ENCODE data around the gene SIGLEC15.
"Not testable (repeated sequence)": the region's sequence is repeated elsewhere in the genome, so short reads cannot be mapped to it uniquely, and the experiment has no call there.

The SIGLEC15 gene

DNA sequence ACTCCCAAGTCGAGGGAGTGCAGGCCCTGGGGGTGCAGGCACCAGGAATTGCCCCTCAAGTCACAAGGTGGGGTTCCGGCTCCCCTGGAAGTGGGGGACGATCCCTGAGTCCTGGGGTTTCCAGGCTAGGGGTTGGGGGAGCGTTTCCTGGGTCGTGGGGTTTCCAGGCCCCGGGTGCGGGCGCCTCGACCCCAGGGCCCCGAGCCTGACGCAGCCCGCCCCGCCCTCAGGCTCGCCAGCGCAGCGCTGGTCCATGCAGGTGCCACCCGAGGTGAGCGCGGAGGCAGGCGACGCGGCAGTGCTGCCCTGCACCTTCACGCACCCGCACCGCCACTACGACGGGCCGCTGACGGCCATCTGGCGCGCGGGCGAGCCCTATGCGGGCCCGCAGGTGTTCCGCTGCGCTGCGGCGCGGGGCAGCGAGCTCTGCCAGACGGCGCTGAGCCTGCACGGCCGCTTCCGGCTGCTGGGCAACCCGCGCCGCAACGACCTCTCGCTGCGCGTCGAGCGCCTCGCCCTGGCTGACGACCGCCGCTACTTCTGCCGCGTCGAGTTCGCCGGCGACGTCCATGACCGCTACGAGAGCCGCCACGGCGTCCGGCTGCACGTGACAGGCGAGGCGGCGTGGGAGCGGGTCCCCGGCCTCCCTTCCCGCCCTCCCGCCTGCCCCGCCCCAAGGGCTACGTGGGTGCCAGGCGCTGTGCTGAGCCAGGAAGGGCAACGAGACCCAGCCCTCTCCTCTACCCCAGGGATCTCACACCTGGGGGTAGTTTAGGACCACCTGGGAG, 12.0 kb downstream of the SIGLEC15 start:
- no peaks in the 10 kb centered on the region for H3K9me3 ChIP-seq (ENCODE audit: control insufficient read depth, low read length)
- no peak overlapping the region for H3K9ac ChIP-seq (ENCODE audit: low read length)
- H3K4me3 ChIP-seq (ENCODE audit: low read length), result peak overlapping the region; percentile 67
- H3K4me1 ChIP-seq (ENCODE audit: control insufficient read depth, insufficient read depth, low read length), result peaks cover 10% of the 10 kb centered on the region
- DNase-seq (ENCODE audit: low read depth), result peak; percentile 35
- H3K27me3 ChIP-seq (replicated peaks; ENCODE audit: control insufficient read depth, insufficient read depth, low read length), result peaks cover 3% of the 10 kb centered on the region
- H3K36me3 ChIP-seq (ENCODE audit: control insufficient read depth, insufficient read depth, low read length, severe bottlenecking), result no peaks in the 10 kb centered on the region

DNA sequence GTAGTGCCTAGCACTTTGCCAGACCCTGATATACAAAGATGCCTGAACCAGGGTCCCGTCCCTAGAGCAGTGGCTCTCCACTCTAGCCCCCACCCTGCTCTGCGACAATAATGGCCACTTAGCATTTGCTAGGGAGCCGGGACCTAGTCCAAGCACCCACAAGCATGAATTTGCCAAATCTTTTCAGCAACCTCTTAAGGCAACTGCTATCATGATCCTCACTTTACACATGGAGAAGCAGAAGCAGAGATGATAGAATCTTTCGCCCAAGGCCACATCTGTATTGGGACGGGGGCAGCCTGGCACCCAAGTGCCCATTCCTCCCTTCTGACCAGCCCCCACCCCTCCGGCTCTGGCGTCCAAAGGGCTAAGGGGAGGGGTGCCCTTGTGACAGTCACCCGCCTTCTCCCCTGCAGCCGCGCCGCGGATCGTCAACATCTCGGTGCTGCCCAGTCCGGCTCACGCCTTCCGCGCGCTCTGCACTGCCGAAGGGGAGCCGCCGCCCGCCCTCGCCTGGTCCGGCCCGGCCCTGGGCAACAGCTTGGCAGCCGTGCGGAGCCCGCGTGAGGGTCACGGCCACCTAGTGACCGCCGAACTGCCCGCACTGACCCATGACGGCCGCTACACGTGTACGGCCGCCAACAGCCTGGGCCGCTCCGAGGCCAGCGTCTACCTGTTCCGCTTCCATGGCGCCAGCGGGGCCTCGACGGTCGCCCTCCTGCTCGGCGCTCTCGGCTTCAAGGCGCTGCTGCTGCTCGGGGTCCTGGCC, 13.0 kb downstream of the SIGLEC15 start:
- Histone ChIP-seq H3K9me3 (ENCODE audit: control insufficient read depth, low read length) (no peaks in the 10 kb centered on the region), H3K36me3 (ENCODE audit: control insufficient read depth, insufficient read depth, low read length, severe bottlenecking) (no peaks in the 10 kb centered on the region), H3K4me1 (ENCODE audit: control insufficient read depth, insufficient read depth, low read length) (peaks cover 10% of the 10 kb centered on the region), H3K4me3 (ENCODE audit: low read length) (peak overlapping the region; percentile 67), H3K9ac (ENCODE audit: low read length) (peak overlapping the region; percentile 34), H3K27me3 (replicated peaks; ENCODE audit: control insufficient read depth, insufficient read depth, low read length) (peaks cover 3% of the 10 kb centered on the region)
- DNase-seq (ENCODE audit: low read depth), result no peak

DNA sequence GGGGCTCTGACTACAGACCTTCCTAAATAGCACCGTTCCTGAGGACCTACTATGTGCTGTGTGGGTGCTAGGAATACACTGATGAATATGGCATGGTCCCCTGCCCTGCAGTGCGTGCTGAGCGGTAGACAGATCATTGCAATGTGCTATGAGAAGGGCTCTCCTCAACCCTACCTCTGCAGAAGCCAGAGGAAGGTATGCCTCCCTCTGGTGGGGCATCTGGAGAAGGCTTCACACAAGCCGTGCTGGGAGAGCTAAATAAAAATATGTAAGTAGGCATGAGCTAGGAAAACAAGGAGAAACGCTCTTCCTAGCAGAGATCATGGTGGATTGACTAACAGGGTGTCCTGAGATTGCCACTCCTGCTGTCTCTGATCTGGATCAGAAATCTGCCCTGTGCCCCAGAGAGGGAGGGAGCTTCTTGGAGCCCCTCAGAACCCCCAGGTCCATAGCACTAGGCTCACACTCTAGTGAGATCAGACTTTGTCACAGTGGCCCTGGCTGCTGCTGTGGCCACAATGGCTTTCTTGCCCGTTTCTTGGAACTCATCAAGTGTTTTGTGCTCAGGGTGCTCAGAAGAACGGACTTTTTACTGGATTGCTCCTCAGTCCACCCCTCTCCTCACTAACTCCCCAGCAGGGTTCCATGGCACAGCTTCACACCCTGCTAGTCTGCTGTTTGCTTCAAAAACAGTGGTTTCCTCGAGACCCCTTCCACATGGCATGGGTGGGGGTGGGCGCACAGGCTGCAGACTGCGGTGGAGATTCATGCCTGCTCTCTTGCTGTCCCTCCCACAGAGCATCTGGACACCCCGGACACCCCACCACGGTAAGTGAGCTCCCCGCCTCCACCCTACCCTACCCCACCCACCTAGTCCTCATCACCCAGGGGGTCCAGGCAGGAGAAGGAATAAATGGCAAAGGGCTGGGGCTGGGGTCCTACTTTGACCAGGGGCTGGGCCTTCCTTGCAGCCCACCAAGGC, 14.2 kb downstream of the SIGLEC15 start:
- peak; percentile 67 for DNase-seq (ENCODE audit: low read depth)

DNA sequence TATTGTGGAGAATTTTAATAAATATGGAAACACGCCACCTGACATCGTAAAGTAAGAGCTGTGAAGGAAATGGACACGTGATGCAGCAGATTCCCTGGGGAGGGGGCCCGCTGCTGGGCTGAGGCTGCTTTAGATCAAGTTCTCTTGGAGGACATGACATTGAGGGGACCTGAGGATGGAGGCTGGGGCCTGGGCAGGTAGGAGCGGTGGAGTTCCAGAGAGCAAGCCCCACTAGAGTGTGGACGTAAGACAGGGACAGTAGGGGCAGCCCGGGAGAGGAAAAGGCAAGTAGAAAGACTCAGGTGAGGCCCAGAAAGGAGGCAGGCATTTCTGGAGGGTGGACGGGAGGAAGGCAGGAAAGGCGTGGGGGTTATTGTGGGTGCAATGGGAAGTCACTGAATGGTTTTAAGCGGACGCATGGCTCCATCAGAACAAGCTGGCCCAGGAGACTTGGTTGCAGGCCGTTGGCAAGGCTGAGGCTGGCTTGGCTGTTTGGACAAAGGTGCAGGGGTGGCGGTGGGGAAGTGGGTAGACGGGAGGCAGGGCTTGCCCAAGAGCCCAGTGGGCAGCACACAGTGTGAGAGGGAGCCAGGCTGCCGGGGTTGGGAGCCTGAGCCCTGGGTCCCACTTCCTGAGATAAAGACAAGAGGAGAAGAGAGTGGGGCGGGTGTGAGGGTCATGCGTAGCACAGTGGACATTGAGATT, 15.7 kb downstream of the SIGLEC15 start:
- H3K27me3 ChIP-seq (replicated peaks; ENCODE audit: control insufficient read depth, insufficient read depth, low read length), result peaks cover 3% of the 10 kb centered on the region
- no peaks in the 10 kb centered on the region for H3K36me3 ChIP-seq (ENCODE audit: control insufficient read depth, insufficient read depth, low read length, severe bottlenecking)
- no peak overlapping the region for H3K4me3 ChIP-seq (ENCODE audit: low read length)
- no peak for DNase-seq (ENCODE audit: low read depth)
- H3K9me3 ChIP-seq (ENCODE audit: control insufficient read depth, low read length), result no peaks in the 10 kb centered on the region
- H3K4me1 ChIP-seq (ENCODE audit: control insufficient read depth, insufficient read depth, low read length), result peaks cover 24% of the 10 kb centered on the region
- H3K9ac ChIP-seq (ENCODE audit: low read length), result no peak overlapping the region

More for the DNA sequence above, 14.2 kb downstream of the SIGLEC15 start:
- Histone ChIP-seq H3K9me3 (ENCODE audit: control insufficient read depth, low read length) (no peaks in the 10 kb centered on the region), H3K9ac (ENCODE audit: low read length) (no peak overlapping the region), H3K4me3 (ENCODE audit: low read length) (no peak overlapping the region), H3K4me1 (ENCODE audit: control insufficient read depth, insufficient read depth, low read length) (peaks cover 15% of the 10 kb centered on the region), H3K27me3 (replicated peaks; ENCODE audit: control insufficient read depth, insufficient read depth, low read length) (peaks cover 3% of the 10 kb centered on the region), H3K36me3 (ENCODE audit: control insufficient read depth, insufficient read depth, low read length, severe bottlenecking) (no peaks in the 10 kb centered on the region)

DNA sequence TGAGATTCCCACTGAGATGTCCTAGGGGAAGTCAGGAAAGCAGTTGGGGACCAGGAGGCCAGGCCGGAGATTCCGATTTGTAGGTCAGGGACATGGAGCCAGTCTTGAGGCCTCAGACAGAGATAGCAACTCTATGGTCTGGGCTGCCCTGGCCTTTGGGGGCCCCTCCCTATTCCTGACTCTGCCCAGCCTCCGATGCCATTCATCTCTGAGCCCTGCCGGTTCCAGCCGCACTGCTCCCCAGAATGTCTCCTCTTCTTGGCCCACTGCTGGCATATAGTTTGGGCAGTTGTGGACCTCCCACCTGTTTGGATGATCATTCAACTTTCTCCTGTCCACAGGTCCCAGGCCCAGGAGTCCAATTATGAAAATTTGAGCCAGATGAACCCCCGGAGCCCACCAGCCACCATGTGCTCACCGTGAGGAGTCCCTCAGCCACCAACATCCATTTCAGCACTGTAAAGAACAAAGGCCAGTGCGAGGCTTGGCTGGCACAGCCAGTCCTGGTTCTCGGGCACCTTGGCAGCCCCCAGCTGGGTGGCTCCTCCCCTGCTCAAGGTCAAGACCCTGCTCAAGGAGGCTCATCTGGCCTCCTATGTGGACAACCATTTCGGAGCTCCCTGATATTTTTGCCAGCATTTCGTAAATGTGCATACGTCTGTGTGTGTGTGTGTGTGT, 16.4 kb downstream of the SIGLEC15 start:
- no peaks in the 10 kb centered on the region for H3K36me3 ChIP-seq (ENCODE audit: control insufficient read depth, insufficient read depth, low read length, severe bottlenecking)
- H3K4me1 ChIP-seq (ENCODE audit: control insufficient read depth, insufficient read depth, low read length), result peaks cover 24% of the 10 kb centered on the region
- no peak for DNase-seq (ENCODE audit: low read depth)
- peaks cover 3% of the 10 kb centered on the region for H3K27me3 ChIP-seq (replicated peaks; ENCODE audit: control insufficient read depth, insufficient read depth, low read length)
- no peak overlapping the region for H3K4me3 ChIP-seq (ENCODE audit: low read length)
- H3K9ac ChIP-seq (ENCODE audit: low read length), result no peak overlapping the region
- no peaks in the 10 kb centered on the region for H3K9me3 ChIP-seq (ENCODE audit: control insufficient read depth, low read length)

DNA sequence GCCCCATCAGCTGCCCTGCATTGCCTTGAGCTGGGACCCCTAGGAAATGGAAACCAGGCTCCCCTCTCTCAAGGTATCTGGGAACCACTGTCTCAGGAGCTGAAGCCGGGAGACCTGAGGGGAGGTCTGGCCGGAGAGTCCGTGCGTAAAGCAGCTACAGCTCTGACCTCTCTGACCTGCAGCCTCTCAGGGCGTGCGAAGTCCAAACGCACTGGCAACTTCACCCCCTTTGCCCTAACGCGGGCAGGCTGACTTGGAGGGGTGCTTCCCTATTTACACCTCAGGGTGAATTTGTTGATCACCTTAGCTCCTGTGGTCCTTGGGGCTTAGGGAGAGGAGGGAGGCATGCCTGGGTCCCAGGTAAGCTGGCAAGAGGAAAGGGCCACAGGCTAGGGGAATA, 17.5 kb downstream of the SIGLEC15 start:
- Histone ChIP-seq H3K4me1 (ENCODE audit: control insufficient read depth, insufficient read depth, low read length) (peaks cover 31% of the 10 kb centered on the region), H3K4me3 (ENCODE audit: low read length) (no peak overlapping the region), H3K27me3 (replicated peaks; ENCODE audit: control insufficient read depth, insufficient read depth, low read length) (peaks cover 2% of the 10 kb centered on the region), H3K9me3 (ENCODE audit: control insufficient read depth, low read length) (no peaks in the 10 kb centered on the region), H3K36me3 (ENCODE audit: control insufficient read depth, insufficient read depth, low read length, severe bottlenecking) (no peaks in the 10 kb centered on the region), H3K9ac (ENCODE audit: low read length) (no peak overlapping the region)
- DNase-seq (ENCODE audit: low read depth), result no peak

DNA sequence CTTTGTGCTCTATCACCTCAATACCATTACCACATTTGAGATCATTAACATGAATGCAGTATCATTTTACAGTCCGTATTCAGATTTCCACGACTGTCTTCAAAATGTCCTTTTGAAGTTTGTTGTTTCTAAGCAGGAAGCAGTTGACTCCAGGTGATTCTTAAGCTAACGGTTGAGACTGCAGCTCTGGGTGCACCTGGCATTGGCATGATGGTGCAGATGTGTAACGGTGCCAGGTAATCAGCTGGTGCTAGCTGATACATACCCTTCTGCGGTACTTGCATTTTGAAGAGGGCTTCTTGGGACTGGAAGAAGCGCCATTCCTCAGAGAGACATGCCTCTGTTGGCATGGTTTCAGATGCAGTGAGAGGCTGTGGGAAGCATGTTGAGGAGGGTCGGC, 19.5 kb downstream of the SIGLEC15 start:
- no peak overlapping the region for H3K4me3 ChIP-seq (ENCODE audit: low read length)
- no peaks in the 10 kb centered on the region for H3K9me3 ChIP-seq (ENCODE audit: control insufficient read depth, low read length)
- peaks cover 30% of the 10 kb centered on the region for H3K4me1 ChIP-seq (ENCODE audit: control insufficient read depth, insufficient read depth, low read length)
- no peak for DNase-seq (ENCODE audit: low read depth)
- H3K27me3 ChIP-seq (replicated peaks; ENCODE audit: control insufficient read depth, insufficient read depth, low read length), result no peaks in the 10 kb centered on the region
- peak overlapping the region; percentile 1 for H3K9ac ChIP-seq (ENCODE audit: low read length)
- H3K36me3 ChIP-seq (ENCODE audit: control insufficient read depth, insufficient read depth, low read length, severe bottlenecking), result peaks cover 9% of the 10 kb centered on the region

DNA sequence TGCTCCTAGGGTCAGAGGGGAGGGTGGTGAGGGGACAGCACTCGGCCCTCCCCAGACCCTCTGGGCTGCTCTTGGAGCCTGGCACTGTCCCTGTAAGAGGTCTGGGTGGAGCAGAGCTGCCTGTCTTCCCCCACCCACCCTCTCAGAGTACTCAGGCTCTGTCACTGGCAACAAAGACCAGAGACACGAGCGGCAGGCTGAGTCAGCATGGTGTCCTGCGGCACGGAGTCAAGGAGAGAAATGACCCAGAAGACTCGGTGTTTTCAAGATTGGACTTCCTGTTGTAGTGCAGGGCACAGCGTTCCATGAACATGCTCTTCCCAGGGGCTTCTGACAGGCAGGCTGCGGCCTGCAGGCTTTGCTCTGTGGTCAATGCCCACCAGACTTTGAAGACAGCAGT, 19.9 kb downstream of the SIGLEC15 start:
- Histone ChIP-seq H3K36me3 (ENCODE audit: control insufficient read depth, insufficient read depth, low read length, severe bottlenecking) (peaks cover 12% of the 10 kb centered on the region), H3K9ac (ENCODE audit: low read length) (peak overlapping the region; percentile 1)

DNA sequence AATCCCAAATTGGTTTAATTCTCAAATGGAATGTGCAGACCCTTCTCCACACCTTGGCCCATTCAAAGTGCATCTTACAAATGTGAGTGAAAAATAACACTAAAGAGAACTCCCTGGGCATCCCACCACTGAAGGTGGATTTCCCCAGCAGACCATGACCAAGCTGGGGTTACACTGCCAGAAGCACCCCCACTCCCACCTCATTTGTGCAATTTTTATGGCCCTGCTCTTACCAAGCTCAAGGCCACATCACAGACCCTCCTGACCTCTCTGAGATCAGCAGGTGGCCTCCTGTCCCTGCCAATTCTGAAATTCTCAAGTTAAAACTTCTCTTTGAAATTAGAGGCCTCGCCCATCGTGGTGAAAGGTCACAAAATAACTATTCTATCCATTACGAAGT, 21.6 kb downstream of the SIGLEC15 start:
- Histone ChIP-seq H3K4me3 (ENCODE audit: low read length) (no peak overlapping the region), H3K27me3 (replicated peaks; ENCODE audit: control insufficient read depth, insufficient read depth, low read length) (no peaks in the 10 kb centered on the region), H3K36me3 (ENCODE audit: control insufficient read depth, insufficient read depth, low read length, severe bottlenecking) (peaks cover 17% of the 10 kb centered on the region), H3K9me3 (ENCODE audit: control insufficient read depth, low read length) (no peaks in the 10 kb centered on the region), H3K4me1 (ENCODE audit: control insufficient read depth, insufficient read depth, low read length) (peaks cover 41% of the 10 kb centered on the region), H3K9ac (ENCODE audit: low read length) (no peak overlapping the region)
- no peak for DNase-seq (ENCODE audit: low read depth)

More for the DNA sequence above, 19.9 kb downstream of the SIGLEC15 start:
- H3K27me3 ChIP-seq (replicated peaks; ENCODE audit: control insufficient read depth, insufficient read depth, low read length), result no peaks in the 10 kb centered on the region
- H3K9me3 ChIP-seq (ENCODE audit: control insufficient read depth, low read length), result no peaks in the 10 kb centered on the region
- H3K4me1 ChIP-seq (ENCODE audit: control insufficient read depth, insufficient read depth, low read length), result peaks cover 30% of the 10 kb centered on the region
- H3K4me3 ChIP-seq (ENCODE audit: low read length), result no peak overlapping the region
- no peak for DNase-seq (ENCODE audit: low read depth)

DNA sequence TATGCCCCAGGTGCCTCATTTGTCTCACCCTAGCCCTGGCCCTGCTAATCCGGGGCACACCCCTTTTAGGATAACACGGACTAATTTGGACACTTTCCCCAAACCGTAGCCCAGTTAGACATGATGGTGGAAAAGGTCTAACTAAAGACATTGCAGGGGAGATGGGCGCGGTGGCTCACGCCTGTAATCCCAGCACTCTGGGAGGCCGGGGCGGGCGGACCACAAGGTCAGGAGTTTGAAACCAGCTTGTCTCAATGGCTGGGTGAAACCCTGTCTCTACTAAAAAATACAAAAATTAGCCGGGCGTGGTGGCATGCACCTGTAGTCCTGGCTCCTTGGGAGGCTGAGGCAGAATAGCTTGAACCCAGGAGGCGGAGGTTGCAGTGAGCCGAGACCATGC, 23.2 kb downstream of the SIGLEC15 start:
- H3K4me3 ChIP-seq (ENCODE audit: low read length); H3K27me3 ChIP-seq (replicated peaks; ENCODE audit: control insufficient read depth, insufficient read depth, low read length); H3K9me3 ChIP-seq (ENCODE audit: control insufficient read depth, low read length); H3K9ac ChIP-seq (ENCODE audit: low read length); DNase-seq (ENCODE audit: low read depth): not testable (repeated sequence)
- Histone ChIP-seq H3K36me3 (ENCODE audit: control insufficient read depth, insufficient read depth, low read length, severe bottlenecking) (peaks cover 29% of the 10 kb centered on the region), H3K4me1 (ENCODE audit: control insufficient read depth, insufficient read depth, low read length) (peaks cover 41% of the 10 kb centered on the region)
